ENCODE data around the gene RDH5.
A peak's percentile ranks its signal among the peaks of the same experiment; 100 is the strongest.

The RDH5 gene

DNA sequence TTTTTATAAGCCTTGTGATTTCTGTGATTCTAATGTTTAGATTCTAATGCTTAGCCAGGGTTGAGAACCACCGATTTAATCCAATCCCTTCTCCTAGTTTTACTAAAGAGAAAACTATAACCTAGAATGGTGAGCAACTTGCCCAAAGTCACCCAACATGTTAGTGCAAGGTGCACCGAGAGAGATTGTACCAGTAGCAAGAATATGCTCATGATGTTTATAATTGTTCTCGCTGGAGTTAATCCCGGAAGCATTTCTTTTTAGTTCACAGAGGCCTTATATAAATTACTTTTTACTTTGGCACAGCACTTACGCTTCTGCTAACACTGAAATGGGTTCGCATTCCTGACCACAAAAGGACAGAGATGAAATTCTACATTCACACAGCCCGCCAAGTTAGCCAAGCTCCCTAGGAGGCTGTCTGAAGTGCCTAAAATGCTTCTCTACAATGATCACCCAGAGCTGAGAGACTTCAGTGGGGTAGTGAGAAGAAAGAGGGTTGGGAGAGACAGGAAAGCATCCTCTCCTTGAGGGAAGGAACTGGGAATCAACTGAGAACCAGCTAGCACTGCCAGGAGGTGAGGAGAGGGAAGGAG, 4.9 kb upstream of the RDH5 start:
- DNase-seq: no peak

DNA sequence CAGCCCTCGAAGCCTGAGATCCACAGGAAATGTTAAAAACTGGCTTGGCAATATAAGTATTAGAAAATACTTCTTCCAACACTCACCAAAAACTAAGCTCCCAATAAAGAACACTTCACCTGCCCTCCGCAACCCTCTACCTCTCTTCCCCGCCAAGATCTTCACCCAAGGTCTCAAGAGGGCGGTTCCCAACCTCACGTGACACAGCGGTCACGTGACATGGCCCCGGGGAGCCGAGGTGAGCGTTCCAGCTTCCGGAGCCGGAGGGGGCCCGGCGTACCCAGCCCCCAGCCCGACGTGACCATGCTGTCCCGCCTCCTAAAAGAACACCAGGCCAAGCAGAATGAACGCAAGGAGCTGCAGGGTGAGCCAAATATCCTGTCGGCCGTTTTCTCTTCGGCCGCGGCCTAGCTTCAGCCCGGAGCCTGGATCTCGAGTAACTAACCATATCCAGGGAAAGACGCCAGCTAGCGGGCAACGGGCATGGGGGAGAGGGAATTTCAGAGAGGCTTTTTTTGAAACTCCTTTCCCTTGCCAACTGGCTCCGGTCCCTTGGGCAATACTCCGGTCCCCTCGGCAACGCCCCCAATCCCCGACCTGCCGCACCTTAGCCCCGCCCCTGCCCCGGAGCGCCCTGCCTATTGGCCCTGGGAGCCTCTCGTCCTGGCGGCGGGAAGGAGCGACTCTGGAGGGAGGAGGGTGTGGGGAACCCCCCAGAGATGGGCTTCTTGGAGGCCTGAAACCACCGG, 4.2 kb upstream of the RDH5 start, which contains the start of gene BLOC1S1:
TSS of gene BLOC1S1 (plus strand) at position 214 of the 749 bp plus-strand sequence. CDS start at position 220, 6 bp downstream.
- DNase-seq: peak; percentile 92

- DNase-seq: no peak
Measured at GRCh38 chr12:55716582-55716957, 3.6 kb upstream of the RDH5 start.

GRCh38 chr12:55717011-55718007, 2.9 kb upstream of the RDH5 start:
- no peak for DNase-seq

- DNase-seq: no peak
Measured at GRCh38 chr12:55718015-55718414, 2.2 kb upstream of the RDH5 start.

DNA sequence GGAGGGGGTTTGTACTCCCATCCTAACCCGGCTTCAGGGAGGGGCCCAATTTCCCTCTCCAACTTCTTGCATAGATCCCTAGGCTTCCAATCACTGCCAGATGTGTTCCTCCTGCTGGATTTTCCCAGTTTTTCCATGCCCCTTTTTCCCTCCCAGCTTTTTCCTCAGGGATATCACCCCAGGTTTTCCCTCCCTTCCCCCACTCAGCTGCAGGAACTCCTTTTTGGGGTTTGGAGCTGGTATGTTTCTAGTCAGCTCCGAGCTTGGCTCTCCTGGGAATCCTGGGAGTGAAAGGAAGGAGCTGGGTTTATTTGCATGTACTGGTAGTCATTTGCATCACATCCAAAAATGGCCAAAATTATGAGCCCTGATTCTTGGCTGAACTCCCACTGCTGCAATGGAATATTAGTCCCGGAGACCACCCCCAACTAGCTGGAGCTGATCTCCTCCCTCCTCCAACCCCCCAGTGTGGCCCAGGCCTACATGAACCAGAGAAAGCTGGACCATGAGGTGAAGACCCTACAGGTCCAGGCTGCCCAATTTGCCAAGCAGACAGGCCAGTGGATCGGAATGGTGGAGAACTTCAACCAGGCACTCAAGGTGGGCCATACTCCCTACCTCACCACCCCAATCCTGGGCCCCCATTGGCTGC, 1.4 kb upstream of the RDH5 start:
- DNase-seq: no peak

GRCh38 chr12:55719371-55719770, 822 bp upstream of the RDH5 start:
- no peak for DNase-seq

- no peak for DNase-seq
Measured at GRCh38 chr12:55720894-55721444, 776 bp downstream of the RDH5 start.

- DNase-seq: no peak
Measured at GRCh38 chr12:55721601-55722213, 1.5 kb downstream of the RDH5 start.

DNA sequence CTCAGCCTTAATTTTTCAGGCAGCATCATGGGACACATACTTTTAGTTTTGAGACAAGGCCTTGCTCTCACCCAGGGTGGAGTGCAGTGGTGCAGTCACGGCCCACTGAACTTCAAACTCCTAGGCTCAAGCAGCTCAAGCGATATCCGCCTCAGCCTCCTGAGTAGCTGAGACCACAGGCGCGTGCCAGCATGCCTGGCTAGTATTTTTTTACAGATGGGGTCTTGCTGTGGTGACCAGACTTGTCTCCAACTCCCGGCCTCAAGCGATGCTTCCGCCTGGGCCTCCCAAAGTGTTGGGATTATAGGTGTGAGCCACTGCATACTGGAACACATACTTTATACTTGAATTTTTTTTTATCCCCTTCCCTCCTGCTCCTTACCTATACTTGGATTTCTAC, 2.8 kb downstream of the RDH5 start:
- no peak for DNase-seq

DNA sequence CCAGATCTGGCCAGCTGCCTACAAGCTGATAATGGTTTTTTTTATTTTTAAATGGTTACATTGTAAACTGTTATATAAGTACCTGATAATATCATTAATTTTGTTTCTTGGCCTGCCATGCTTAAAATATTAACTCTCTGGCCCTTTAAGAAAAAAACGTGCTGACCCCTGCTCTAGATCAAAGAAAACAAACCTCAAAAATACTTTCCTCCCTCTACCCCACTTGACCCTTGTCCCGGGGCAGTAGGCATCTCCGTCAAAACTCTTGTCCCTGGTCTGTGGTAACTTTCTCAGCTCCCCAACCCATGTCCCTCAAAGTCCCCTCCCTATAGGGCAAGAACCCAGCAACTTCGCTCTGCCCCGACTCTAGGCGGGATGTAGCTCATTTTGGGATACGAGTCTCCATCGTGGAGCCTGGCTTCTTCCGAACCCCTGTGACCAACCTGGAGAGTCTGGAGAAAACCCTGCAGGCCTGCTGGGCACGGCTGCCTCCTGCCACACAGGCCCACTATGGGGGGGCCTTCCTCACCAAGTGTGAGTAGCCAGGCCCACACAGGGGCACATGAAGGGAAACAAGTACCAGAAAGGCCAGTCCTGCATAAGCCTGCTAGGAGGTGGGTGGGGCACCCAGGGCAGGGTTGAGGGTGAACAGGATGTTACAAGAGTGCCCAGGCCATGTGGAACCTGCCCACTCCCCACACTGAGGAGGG, 3.5 kb downstream of the RDH5 start:
- DNase-seq: no peak

GRCh38 chr12:55724226-55724939, 4.2 kb downstream of the RDH5 start:
- DNase-seq: peak; percentile 62

GRCh38 chr12:55724940-55725309, 4.7 kb downstream of the RDH5 start:
- no peak for DNase-seq

DNA sequence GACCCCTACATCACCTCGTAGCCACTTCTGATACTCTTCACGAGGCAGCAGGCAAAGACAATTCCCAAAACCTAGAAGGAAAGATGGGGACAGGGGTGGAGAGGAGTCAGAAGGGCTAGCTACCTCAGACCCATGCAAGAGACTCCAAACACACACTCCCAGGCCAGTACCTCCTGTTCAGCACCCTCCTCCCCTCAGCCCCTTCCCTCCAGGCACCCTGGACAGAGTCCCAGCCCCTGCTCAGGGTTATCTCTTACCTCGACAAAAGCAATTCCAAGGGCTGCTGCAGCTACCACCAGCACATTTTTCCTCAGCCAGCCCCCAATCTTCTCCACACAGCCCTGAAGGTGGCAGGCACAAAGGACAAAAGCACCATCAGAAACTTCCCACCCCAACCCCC, 5.4 kb downstream of the RDH5 start:
- no peak for DNase-seq

GRCh38 chr12:55726971-55727370, 6.8 kb downstream of the RDH5 start:
- DNase-seq: no peak

GRCh38 chr12:55727643-55728185, 7.5 kb downstream of the RDH5 start:
- no peak for DNase-seq

GRCh38 chr12:55728186-55728938, 8.2 kb downstream of the RDH5 start:
- DNase-seq: peak; percentile 31

DNA sequence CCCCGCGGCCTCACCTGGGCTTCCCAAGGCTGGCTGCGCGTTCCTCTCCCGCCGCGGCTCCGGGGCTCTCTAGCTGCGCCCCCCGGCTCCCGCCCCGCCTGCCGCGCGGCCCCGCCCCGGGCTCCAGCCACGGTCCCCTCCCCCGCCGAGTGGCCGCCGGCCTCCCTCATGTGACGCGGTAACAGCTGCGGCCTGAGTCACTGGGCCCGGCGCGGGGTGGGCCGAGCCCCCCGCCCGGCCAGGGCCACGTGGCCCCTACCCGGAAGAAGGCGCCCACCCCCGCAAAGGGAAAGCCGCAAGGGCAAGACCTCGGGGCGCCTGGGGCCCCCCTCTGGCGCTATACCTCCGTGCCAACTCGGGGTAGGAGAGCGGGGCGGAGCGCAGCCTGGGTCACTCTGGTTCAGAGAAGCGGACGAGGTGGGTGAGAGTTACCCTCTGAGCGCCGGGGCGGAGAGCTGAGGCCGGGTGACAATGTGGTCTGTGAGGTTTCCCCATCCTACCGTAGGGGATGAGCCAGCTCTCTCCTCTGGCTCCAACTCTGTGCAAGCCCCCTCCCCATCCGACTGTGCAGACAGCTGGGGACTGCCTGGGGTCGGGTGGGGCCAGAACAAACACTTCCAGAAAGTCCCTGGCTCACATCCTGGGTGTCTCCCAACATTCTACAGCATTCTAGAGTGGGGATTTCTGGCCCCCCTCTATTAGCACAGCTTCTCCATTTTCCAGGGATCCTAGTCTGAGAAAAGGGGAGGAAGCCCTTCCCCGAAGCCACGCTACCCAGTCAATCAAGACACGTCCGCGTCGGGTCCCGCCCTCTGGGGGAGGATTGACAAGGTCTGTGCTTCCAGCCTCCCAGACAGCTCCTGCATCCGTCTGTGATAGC, 9.0 kb downstream of the RDH5 start, which contains the start of gene CD63:
TSS of gene CD63 (minus strand) at position 71 of the 880 bp plus-strand sequence. CDS start 668 bp downstream, outside the sequence.
- peak; percentile 72 for DNase-seq

All from stimulated activated naive CD4-positive, alpha-beta T cell treated with Interleukin-2 at 50 U/mL for 16 hours (primary cell).